ENCODE results near the gene GAS7.

Gene GAS7

GRCh38 chr17:10114931-10115535 is 83.4 kb downstream of the GAS7 start:
- CTCF ChIA-PET, result interaction anchor here (0.7 to 2.0 kb wide), 6 partner anchors 8 to 112 kb away, joined by 3 to 8 read pairs (median 4); no protein-coding TSS in a partner anchor
- H3K4me3 ChIP-seq (ENCODE audit: low read depth, low read length), result peak overlapping the region; percentile 44
- TF ChIP-seq CTCF (IDR thresholded peaks at IDR 0.05; ENCODE audit: insufficient read depth, low read length, missing control alignments), result no peak
- POLR2A ChIA-PET, result interaction anchor here (0.5 to 2.4 kb wide), 5 partner anchors 9 to 238 kb away, joined by 3 to 38 read pairs (median 5); no protein-coding TSS in a partner anchor
- DNase-seq (ENCODE audit: low read depth, low spot score), result peak; percentile 93

- no peak overlapping the region for H3K4me3 ChIP-seq (ENCODE audit: low read depth, low read length)
- ChIA-PET CTCF (interaction anchor here (0.8 kb wide), 1 partner anchor 489 kb away, joined by 3 read pairs; no protein-coding TSS in a partner anchor), POLR2A (no interaction called here)
- DNase-seq (ENCODE audit: low read depth, low spot score), result no peak
- no peak for TF ChIP-seq CTCF (IDR thresholded peaks at IDR 0.05; ENCODE audit: insufficient read depth, low read length, missing control alignments)
These were observed 85.4 kb downstream of the GAS7 start for GRCh38 chr17:10112962-10113361.

- POLR2A ChIA-PET, result no interaction called here
- CTCF ChIA-PET, result no interaction called here
These were observed 86.4 kb downstream of the GAS7 start for GRCh38 chr17:10111907-10112452.

GRCh38 chr17:10109146-10109545 is 89.3 kb downstream of the GAS7 start:
- POLR2A ChIA-PET, result no interaction called here
- CTCF ChIA-PET, result no interaction called here
- DNase-seq (ENCODE audit: low read depth, low spot score), result no peak
- no peak for TF ChIP-seq CTCF (IDR thresholded peaks at IDR 0.05; ENCODE audit: insufficient read depth, low read length, missing control alignments)
- H3K4me3 ChIP-seq (ENCODE audit: low read depth, low read length), result no peak overlapping the region

More at GRCh38 chr17:10111907-10112452, 86.4 kb downstream of the GAS7 start:
- DNase-seq (ENCODE audit: low read depth, low spot score), result no peak
- no peak for TF ChIP-seq CTCF (IDR thresholded peaks at IDR 0.05; ENCODE audit: insufficient read depth, low read length, missing control alignments)
- no peak overlapping the region for H3K4me3 ChIP-seq (ENCODE audit: low read depth, low read length)

GRCh38 chr17:10107316-10108165 is 90.9 kb downstream of the GAS7 start:
- no peak overlapping the region for H3K4me3 ChIP-seq (ENCODE audit: low read depth, low read length)
- CTCF ChIA-PET, result interaction anchor here (1.1 kb wide), 1 partner anchor 218 kb away, joined by 3 read pairs; no protein-coding TSS in a partner anchor

More at GRCh38 chr17:10107316-10108165, 90.9 kb downstream of the GAS7 start:
- POLR2A ChIA-PET, result no interaction called here
- DNase-seq (ENCODE audit: low read depth, low spot score), result no peak
- no peak for TF ChIP-seq CTCF (IDR thresholded peaks at IDR 0.05; ENCODE audit: insufficient read depth, low read length, missing control alignments)
